ENCODE results near the gene NDUFS6.

NDUFS6 gene

DNA sequence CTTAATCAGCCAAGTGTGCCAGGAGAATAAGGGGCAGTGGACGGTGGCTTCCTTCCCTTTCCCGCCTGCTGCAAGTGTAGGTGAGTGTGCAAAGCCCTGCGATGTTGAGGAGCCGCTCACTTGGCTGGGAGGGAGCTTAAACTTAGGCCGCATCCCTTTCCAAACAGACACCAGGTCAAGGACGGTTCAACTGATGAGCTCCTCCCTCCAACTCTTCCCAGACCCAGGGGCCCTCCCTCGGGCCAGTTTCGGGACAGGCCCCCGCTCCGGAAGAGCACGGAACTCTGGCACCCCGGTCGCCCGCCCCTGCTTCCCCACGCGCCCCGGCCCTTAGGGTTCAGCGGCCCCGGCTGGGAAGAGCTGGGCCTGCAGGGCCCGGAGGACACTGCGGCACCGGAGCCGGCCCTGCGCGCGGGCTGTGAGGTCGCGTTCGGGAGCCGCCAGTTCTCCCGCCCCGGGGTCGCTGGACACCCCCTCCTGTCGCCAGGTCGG is 2.1 kb upstream of the NDUFS6 start:
- TF ChIP-seq, protein P1, sequence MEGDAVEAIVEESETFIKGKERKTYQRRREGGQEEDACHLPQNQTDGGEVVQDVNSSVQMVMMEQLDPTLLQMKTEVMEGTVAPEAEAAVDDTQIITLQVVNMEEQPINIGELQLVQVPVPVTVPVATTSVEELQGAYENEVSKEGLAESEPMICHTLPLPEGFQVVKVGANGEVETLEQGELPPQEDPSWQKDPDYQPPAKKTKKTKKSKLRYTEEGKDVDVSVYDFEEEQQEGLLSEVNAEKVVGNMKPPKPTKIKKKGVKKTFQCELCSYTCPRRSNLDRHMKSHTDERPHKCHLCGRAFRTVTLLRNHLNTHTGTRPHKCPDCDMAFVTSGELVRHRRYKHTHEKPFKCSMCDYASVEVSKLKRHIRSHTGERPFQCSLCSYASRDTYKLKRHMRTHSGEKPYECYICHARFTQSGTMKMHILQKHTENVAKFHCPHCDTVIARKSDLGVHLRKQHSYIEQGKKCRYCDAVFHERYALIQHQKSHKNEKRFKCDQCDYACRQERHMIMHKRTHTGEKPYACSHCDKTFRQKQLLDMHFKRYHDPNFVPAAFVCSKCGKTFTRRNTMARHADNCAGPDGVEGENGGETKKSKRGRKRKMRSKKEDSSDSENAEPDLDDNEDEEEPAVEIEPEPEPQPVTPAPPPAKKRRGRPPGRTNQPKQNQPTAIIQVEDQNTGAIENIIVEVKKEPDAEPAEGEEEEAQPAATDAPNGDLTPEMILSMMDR (IDR thresholded peaks at IDR 0.05; ENCODE audit: low read depth, low read length): no peak
- peak overlapping the region; percentile 90 for H3K4me3 ChIP-seq (ENCODE audit: low read depth, low read length)

DNA sequence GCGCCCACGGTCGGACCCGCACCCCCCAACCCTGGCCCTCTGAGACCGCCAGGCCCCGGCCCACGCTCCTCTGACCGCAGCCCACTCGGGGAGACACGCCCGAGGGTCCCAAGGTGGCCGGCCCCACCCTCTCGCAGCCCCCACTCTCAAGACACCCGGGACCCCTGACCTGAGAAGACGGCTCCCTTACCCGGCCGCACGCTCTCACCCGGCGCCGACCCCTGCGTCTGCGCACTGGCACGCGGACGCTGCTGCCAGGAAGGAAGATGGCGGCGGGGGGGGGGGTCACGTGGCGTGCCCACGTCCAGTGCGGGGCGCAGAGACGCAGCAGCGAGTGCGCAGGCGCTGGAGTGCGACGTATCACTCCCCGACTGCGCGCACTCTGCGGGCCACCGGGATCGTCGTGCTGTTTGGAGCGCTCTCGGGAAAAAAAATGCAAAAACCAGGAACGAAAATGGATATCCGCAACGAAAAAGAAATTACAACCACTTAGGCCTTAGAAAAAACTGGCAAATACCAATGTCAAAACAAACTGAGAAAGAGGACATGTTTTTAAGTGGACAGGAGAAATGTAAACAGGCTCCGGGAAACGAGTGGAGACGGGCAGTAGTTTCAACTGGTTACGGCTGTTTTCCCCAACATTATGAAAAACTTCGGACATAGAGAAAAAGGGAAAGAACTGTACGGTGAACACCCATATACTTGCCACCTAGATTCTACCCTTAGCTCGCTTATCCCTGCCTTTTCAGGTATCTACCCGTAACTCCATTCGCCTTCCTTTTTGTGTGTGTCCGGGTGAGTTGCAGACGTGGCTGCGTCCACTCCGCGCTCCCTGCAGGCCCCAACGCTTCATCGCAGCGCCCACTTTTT is 1.4 kb upstream of the NDUFS6 start, which contains the start of gene MRPL36:
Gene MRPL36 (minus strand): TSS at position 236 of the 870 bp plus-strand sequence. CDS start 902 bp downstream, outside the sequence.
- peak within 1 kb of the TSS; percentile 90 for H3K4me3 ChIP-seq (ENCODE audit: low read depth, low read length)
- TF ChIP-seq, protein P1 (IDR thresholded peaks at IDR 0.05; ENCODE audit: low read depth, low read length): no peak

DNA sequence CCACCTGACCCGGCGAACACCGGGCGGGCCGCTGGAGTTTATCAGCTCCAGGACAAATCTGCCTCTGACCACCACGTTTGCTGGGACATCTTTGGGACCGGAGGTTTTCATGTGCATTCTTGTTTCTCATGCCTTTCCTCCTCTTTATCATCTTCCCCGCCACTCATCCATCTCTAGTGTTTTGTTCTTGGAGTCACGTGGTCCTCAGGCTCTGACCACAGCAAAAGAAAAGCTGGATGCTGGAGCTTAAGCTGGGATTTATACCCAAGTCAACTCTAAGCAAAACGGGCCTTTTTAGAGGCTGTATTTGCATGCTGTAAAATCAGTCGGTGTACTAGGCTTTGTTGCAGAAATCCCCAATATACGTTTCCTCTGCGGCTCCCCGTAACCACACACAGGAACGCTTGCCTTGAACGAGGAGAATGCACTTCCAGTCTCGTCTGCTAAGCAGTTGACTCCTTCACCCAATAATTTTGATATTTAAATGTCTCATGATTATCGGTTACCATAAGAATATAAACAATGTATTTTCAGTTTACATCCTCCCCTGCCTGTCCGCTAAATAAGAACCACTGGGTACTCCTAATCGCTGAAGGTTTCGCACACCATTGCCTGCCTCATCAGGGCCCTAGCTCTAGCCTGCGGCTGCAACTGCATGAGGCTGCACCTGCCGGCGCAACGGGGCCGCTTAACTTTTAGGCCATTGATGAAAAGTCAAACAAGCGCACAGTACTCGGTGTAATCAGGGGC is 560 bp upstream of the NDUFS6 start:
- TF ChIP-seq, protein P1 (IDR thresholded peaks at IDR 0.05; ENCODE audit: low read depth, low read length): no peak
- peak overlapping the region; percentile 90 for H3K4me3 ChIP-seq (ENCODE audit: low read depth, low read length)

GRCh38 chr5:1801967-1802295 is 724 bp downstream of the NDUFS6 start:
- TF ChIP-seq, protein P1 (IDR thresholded peaks at IDR 0.05; ENCODE audit: low read depth, low read length): no peak
- H3K4me3 ChIP-seq (ENCODE audit: low read depth, low read length): peak overlapping the region; percentile 90

DNA sequence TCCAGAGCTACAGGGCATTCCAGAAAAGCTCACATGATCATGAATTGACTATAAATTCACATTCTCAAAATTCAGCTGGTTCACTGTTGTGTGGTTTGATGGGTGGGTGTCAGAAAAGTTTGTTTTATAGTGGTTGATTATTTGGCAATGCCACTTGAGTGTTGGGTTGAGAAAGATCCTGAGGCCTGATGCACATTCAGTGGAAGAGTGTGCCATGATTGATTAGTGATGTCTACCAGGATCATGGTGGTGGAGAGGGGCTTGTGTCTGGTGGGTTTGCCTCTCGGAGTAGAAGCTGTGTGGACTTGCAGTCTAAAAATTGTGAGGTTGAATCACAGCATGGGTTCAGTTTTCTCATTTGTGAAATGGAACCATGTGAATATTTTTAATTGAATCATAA is 2.0 kb downstream of the NDUFS6 start:
- no peak overlapping the region for H3K4me3 ChIP-seq (ENCODE audit: low read depth, low read length)
- TF ChIP-seq, protein P1 (IDR thresholded peaks at IDR 0.05; ENCODE audit: low read depth, low read length): no peak

GRCh38 chr5:1804001-1804690 is 2.9 kb downstream of the NDUFS6 start:
- TF ChIP-seq, protein P1 (IDR thresholded peaks at IDR 0.05; ENCODE audit: low read depth, low read length): no peak
- no peak overlapping the region for H3K4me3 ChIP-seq (ENCODE audit: low read depth, low read length)

Measured in WI38 (cell line).